Endothelial cell of umbilical vein (primary cell): ENCODE measurements around the gene TDRD7. TPM values are rescaled to one million over a fixed set of nuclear protein-coding genes. Genes with fewer than 3 reads are reported as not detected.

ENCODE experiments used
- BruUV-seq: library from RNA; stranded (reverse); fragments of 400-500 nt; replicated peaks from 2 replicates; lab custom pipeline; 2021; lab: Mats Ljungman, UMichigan
- CTCF ChIA-PET: fragments of 300-600, 350-600 bp; sonication (Branson Sonifier 250); formaldehyde crosslinking; loops from one replicate; lab custom pipeline; 2021; ENCODE audit warnings: antibody characterized with exemption, inconsistent platforms; lab: Charles Lee
- POLR2A ChIA-PET: fragments of 300-600, 350-600 bp; sonication (Branson Sonifier 250); formaldehyde crosslinking; loops from one replicate; lab custom pipeline; 2021; ENCODE audit warnings: antibody characterized with exemption, inconsistent platforms; lab: Charles Lee
- DNase-seq: peaks from one replicate; pipeline ENCODE4 v3.0.0-alpha.2; 2011; ENCODE audit warnings: low read depth, low spot score
- FAIRE-seq: peaks from 2 replicates; lab custom pipeline; 2011; peaks lifted over from hg19 to GRCh38; lab: Jason Lieb, UNC
- H2AFZ ChIP-seq: 2 replicates; pipeline ENCODE4 v1.6.0; 2012; ENCODE audit warnings: low read depth, low read length, control low read depth, inconsistent platforms
- H3K27ac ChIP-seq: 2 replicates; pipeline ENCODE4 v1.5.1; 2011; ENCODE audit warnings: low read depth, mild to moderate bottlenecking, control low read depth, low read length, moderate library complexity; ENCODE audit not compliant: insufficient read depth
- H3K27me3 ChIP-seq, 2 experiments: 2 replicates each; pipeline versions ENCODE4 v1.6.0 to v1.6.1; 2011; ENCODE audit warnings: low read length in 2 of 2, mixed read lengths in 1 of 2; ENCODE audit not compliant: control insufficient read depth in 2 of 2, insufficient read depth in 2 of 2
- H3K36me3 ChIP-seq, 2 experiments: 2 replicates in 1 of 2; 3 replicates in 1 of 2; pipeline ENCODE4 v1.5.1; 2011; ENCODE audit warnings: low read length in 2 of 2, mild to moderate bottlenecking in 1 of 2, moderate library complexity in 1 of 2; ENCODE audit not compliant: control insufficient read depth in 2 of 2, insufficient read depth in 2 of 2; ENCODE audit errors: extremely low read depth in 1 of 2
- H3K4me1 ChIP-seq: 3 replicates; pipeline ENCODE4 v1.5.1; 2011; ENCODE audit warnings: mild to moderate bottlenecking, low read length; ENCODE audit not compliant: control insufficient read depth, insufficient read depth; ENCODE audit errors: extremely low read depth
- H3K4me2 ChIP-seq: 2 replicates; pipeline ENCODE4 v1.6.1; 2011; ENCODE audit warnings: low read length, control low read depth, mixed read lengths; ENCODE audit not compliant: insufficient read depth
- H3K4me3 ChIP-seq, 3 experiments: fragments of 200-600 bp in 1 of 3; sonication (generic), shearing (Covaris generic) in 1 of 3; replicated peaks in 1 of 3; 2 replicates each; pipeline ENCODE4 v1.5.1; 2011 to 2016; ENCODE audit warnings: control low read depth in 3 of 3, low read length in 3 of 3, mild to moderate bottlenecking in 2 of 3, inconsistent platforms in 1 of 3, low read depth in 1 of 3, moderate library complexity in 1 of 3; ENCODE audit not compliant: insufficient read depth in 1 of 3
- H3K79me2 ChIP-seq: 2 replicates; pipeline ENCODE4 v1.6.0; 2012; ENCODE audit warnings: low read length, inconsistent platforms; ENCODE audit not compliant: control insufficient read depth, insufficient read depth
- H3K9ac ChIP-seq: replicated peaks from 2 replicates; pipeline ENCODE3; 2011; ENCODE audit warnings: low read length, control low read depth; ENCODE audit not compliant: insufficient read depth; ENCODE audit errors: extremely low read depth
- H3K9me1 ChIP-seq: replicated peaks from 3 replicates; pipeline ENCODE4 v1.6.0; 2011; ENCODE audit warnings: mild to moderate bottlenecking, low read length; ENCODE audit not compliant: control insufficient read depth, insufficient read depth; ENCODE audit errors: extremely low read depth
- H3K9me3 ChIP-seq: replicated peaks from 2 replicates; pipeline ENCODE4 v1.5.1; 2012; ENCODE audit warnings: low read length, inconsistent platforms; ENCODE audit not compliant: control insufficient read depth, insufficient read depth
- H4K20me1 ChIP-seq: replicated peaks from 2 replicates; pipeline ENCODE3; 2011; ENCODE audit warnings: mild to moderate bottlenecking, low read length; ENCODE audit not compliant: control insufficient read depth, insufficient read depth; ENCODE audit errors: extremely low read depth
- CTCF ChIP-seq, 2 donors: IDR thresholded peaks; 1 replicate in 1 of 2; 2 replicates in 1 of 2; pipeline ENCODE4 v1.5.1; 2011; ENCODE audit warnings: low read length in 2 of 2, mild to moderate bottlenecking in 2 of 2, moderate library complexity in 2 of 2, control low read depth in 1 of 2, inconsistent platforms in 1 of 2, low read depth in 1 of 2; ENCODE audit not compliant: insufficient read depth in 1 of 2; ENCODE audit errors: extremely low read depth in 1 of 2
- EZH2 ChIP-seq: IDR thresholded peaks from 2 replicates; pipeline ENCODE4 v1.6.1; 2012; ENCODE audit warnings: borderline replicate concordance, low read depth, mild to moderate bottlenecking, moderate library complexity, low read length, inconsistent platforms; ENCODE audit not compliant: severe bottlenecking
- GATA2 ChIP-seq: IDR thresholded peaks from 2 replicates; pipeline ENCODE4 v1.7.0; 2011; ENCODE audit warnings: low read depth, mild to moderate bottlenecking, moderate library complexity, mixed read lengths, low read length; ENCODE audit not compliant: insufficient read length, insufficient read depth
- MAX ChIP-seq: IDR thresholded peaks from 2 replicates; pipeline ENCODE4 v1.6.1; 2011; ENCODE audit not compliant: insufficient read depth, insufficient read length
- POLR2A ChIP-seq: IDR thresholded peaks from 2 replicates; pipeline ENCODE4 v1.6.1; 2012; ENCODE audit warnings: low read depth, mild to moderate bottlenecking, control low read depth, low read length
- POLR2AphosphoS5 ChIP-seq: IDR thresholded peaks from 2 replicates; pipeline ENCODE4 v1.6.1; 2012; ENCODE audit warnings: low read depth, mild to moderate bottlenecking, control low read depth, low read length, moderate library complexity; ENCODE audit not compliant: insufficient read depth
- dilution Hi-C: fragments of 300-500 bp; cut with MboI; formaldehyde crosslinking; loops from one replicate; pipeline ENCODE4 v1.15.0; 2019; ENCODE audit warnings: low sequenced_read_pairs; ENCODE audit not compliant: extremely low pct_ligation_motif_present
- intact Hi-C: fragments of 100-400 bp; cut with micrococcal nuclease; formaldehyde crosslinking; loops from one replicate; pipeline ENCODE4 v1.10.0; 2022
- polyA plus RNA-seq, 4 experiments: library from polyadenylated mRNA; depleted of rRNA in 3 of 4; stranded (reverse) in 3 of 4; unstranded in 1 of 4; fragments of >200 nt; gene quantifications; 2 replicates each; pipeline versions ENCODE4 v1.2.1 to v1.2.3, GENCODE V29; 2011 to 2012; ENCODE audit warnings: missing spikeins in 1 of 4
- total RNA-seq: library from RNA; stranded (reverse); gene quantifications from 2 replicates; pipeline ENCODE4 v1.2.3, GENCODE V29; 2021

Gene TDRD7
- total and polyA plus RNA-seq, 2 donors (not counting 3 experiments of a cell fraction or from before 2014, with no cell fraction given), result 4.9 to 11.5 TPM

- FAIRE-seq, result peak; percentile 15
- no peak overlapping the region for H3K27ac ChIP-seq
- no peaks in the 10 kb centered on the region for H3K79me2 ChIP-seq
- H3K4me2 ChIP-seq, result peak overlapping the region; percentile 13
- no peak overlapping the region for H3K9ac ChIP-seq
- H3K9me3 ChIP-seq, result no peaks in the 10 kb centered on the region
- H2AFZ ChIP-seq, result no peak overlapping the region
- no peaks in the 10 kb centered on the region for H3K36me3 ChIP-seq
- intact Hi-C loops, result no loop called here
- ChIA-PET POLR2A (no interaction called here), CTCF (interaction anchor here (0.7 to 2.1 kb wide), 7 partner anchors 15 to 97 kb away, joined by 3 to 21 read pairs (median 5); partner anchors contain the start of gene TMOD1)
- no peak overlapping the region for H3K4me3 ChIP-seq
- peaks cover 20% of the 10 kb centered on the region for H3K4me1 ChIP-seq
- DNase-seq, result peak; percentile 21
- H4K20me1 ChIP-seq, result no peaks in the 10 kb centered on the region
- H3K9me1 ChIP-seq, result no peaks in the 10 kb centered on the region
- dilution Hi-C loops, result no loop called here
- TF ChIP-seq POLR2AphosphoS5 (no peak), POLR2A (no peak), MAX (no peak), CTCF (IDR thresholded peaks at IDR 0.05; ENCODE audit: extremely low read depth in 1 of 2, insufficient read depth in 1 of 2, low read depth in 1 of 2, low read length in 2 of 2) (no peak), EZH2 (no peak), GATA2 (no peak)
- H3K27me3 ChIP-seq, result no peaks in the 10 kb centered on the region
- no TSS peak for BruUV-seq
Observed at GRCh38 chr9:97518166-97518908, 106.4 kb downstream of the TDRD7 start.
